H1 (cell line): ENCODE results near the gene ASGR1.
A peak's percentile ranks its signal among the peaks of the same experiment; 100 is the strongest.

ENCODE experiments used
- ATF2 ChIP-seq: IDR thresholded peaks from 2 replicates; pipeline ENCODE4 v1.6.1; 2012; ENCODE audit warnings: low read length, inconsistent platforms
- CTCF ChIP-seq, 3 experiments: IDR thresholded peaks; 1 replicate in 2 of 3; 2 replicates in 1 of 3; pipeline versions ENCODE4 v1.5.1 to v1.6.1; 2011; ENCODE audit warnings: low read length in 3 of 3, mild to moderate bottlenecking in 3 of 3, inconsistent platforms in 2 of 3, low read depth in 1 of 3, moderate library complexity in 1 of 3; ENCODE audit not compliant: insufficient read depth in 1 of 3; ENCODE audit errors: control extremely low read depth in 1 of 3
- POLR2AphosphoS5 ChIP-seq: IDR thresholded peaks from 2 replicates; pipeline ENCODE4 v1.6.1; 2011; ENCODE audit warnings: low read depth, low read length

- TF ChIP-seq ATF2, result no peak
- TF ChIP-seq CTCF (IDR thresholded peaks at IDR 0.05; ENCODE audit: control extremely low read depth in 1 of 3, insufficient read depth in 1 of 3, low read depth in 1 of 3, low read length in 3 of 3), result peak; percentile 32 to 76 (median 63)
- no peak for TF ChIP-seq POLR2AphosphoS5
These were observed 35.3 kb upstream of the ASGR1 start for GRCh38 chr17:7214300-7215135.
